K562 (cell line): Measurements from ENCODE around the gene ZKSCAN3. TPM values are rescaled to one million over a fixed set of nuclear protein-coding genes. Genes with fewer than 3 reads are reported as not detected.

Experiments used
- CBFA2T3 ChIP-seq: fragments of 450-650 bp; IDR thresholded peaks from 2 replicates; pipeline ENCODE4 v1.6.1; 2017
- E2F3 ChIP-seq: fragments of 250-450 bp; sonication (Bioruptor Pico); IDR thresholded peaks from 2 replicates; pipeline ENCODE4 v1.4.0; 2020; ENCODE audit warnings: mild to moderate bottlenecking
- ELF4 ChIP-seq: fragments of 450-650 bp; formaldehyde crosslinking; IDR thresholded peaks from 2 replicates; pipeline ENCODE4 v1.4.0; 2022; ENCODE audit warnings: missing genetic modification characterization
- ELK1 ChIP-seq: sonication (generic); formaldehyde crosslinking; IDR thresholded peaks from 2 replicates; pipeline ENCODE4 v1.8.1; 2022; ENCODE audit warnings: missing genetic modification reagents
- FIP1L1 ChIP-seq: fragments of 200-400 bp; formaldehyde crosslinking; IDR thresholded peaks from 2 replicates; pipeline ENCODE4 v1.6.1; 2018; ENCODE audit warnings: mild to moderate bottlenecking, low read depth, low read length; ENCODE audit not compliant: poor library complexity, severe bottlenecking
- FOXA1 ChIP-seq: fragments of 450-650 bp; IDR thresholded peaks from 2 replicates; pipeline ENCODE4 v1.6.1; 2016; ENCODE audit warnings: mild to moderate bottlenecking, borderline replicate concordance
- GTF2E2 ChIP-seq: fragments of 200-800 bp; sonication (Bioruptor generic); IDR thresholded peaks from 2 replicates; pipeline ENCODE4 v1.6.1; 2016; ENCODE audit warnings: missing genetic modification characterization, missing compliant biosample characterization
- HINFP ChIP-seq: fragments of 450-650 bp; conservative IDR thresholded peaks from 2 replicates; pipeline ENCODE4 v1.6.1; 2016; ENCODE audit warnings: missing genetic modification characterization, low read depth, mild to moderate bottlenecking, control low read depth, missing compliant biosample characterization
- KDM5B ChIP-seq: fragments of 200-600 bp; sonication (generic); IDR thresholded peaks from 2 replicates; pipeline ENCODE4 v1.6.1; 2012; ENCODE audit warnings: low read depth, mild to moderate bottlenecking, moderate library complexity, low read length, control low read depth, inconsistent platforms; ENCODE audit not compliant: insufficient replicate concordance
- MXI1 ChIP-seq: IDR thresholded peaks from 2 replicates; pipeline ENCODE4 v1.6.1; 2011; ENCODE audit warnings: low read depth, mild to moderate bottlenecking, improper control_type of control experiment, low read length
- NR3C1 ChIP-seq: sonication (generic); formaldehyde crosslinking; IDR thresholded peaks from 2 replicates; pipeline ENCODE4 v1.8.1; 2022; ENCODE audit warnings: missing genetic modification reagents
- PCBP2 ChIP-seq: fragments of 200-400 bp; formaldehyde crosslinking; IDR thresholded peaks from 2 replicates; pipeline ENCODE4 v1.6.1; 2018; ENCODE audit warnings: low read length, low read depth, mild to moderate bottlenecking, moderate library complexity; ENCODE audit not compliant: poor library complexity, severe bottlenecking
- PHF20 ChIP-seq: fragments of 450-650 bp; IDR thresholded peaks from 2 replicates; pipeline ENCODE4 v1.6.1; 2018; ENCODE audit not compliant: partially characterized antibody
- SMAD4 ChIP-seq: fragments of 250-450 bp; sonication (Bioruptor Pico); conservative IDR thresholded peaks from 2 replicates; pipeline ENCODE4 v1.8.0; 2021; ENCODE audit warnings: inconsistent platforms, mild to moderate bottlenecking, moderate library complexity
- TAF9B ChIP-seq: fragments of 450-650 bp; IDR thresholded peaks from 2 replicates; pipeline ENCODE4 v1.6.1; 2018; ENCODE audit warnings: mild to moderate bottlenecking; ENCODE audit not compliant: partially characterized antibody
- TEAD2 ChIP-seq: fragments of 450-650 bp; IDR thresholded peaks from 2 replicates; pipeline ENCODE4 v1.6.1; 2016; ENCODE audit warnings: missing genetic modification characterization, control low read depth, missing compliant biosample characterization
- TSHZ1 ChIP-seq: fragments of 250-450 bp; sonication (Bioruptor Pico); IDR thresholded peaks from 2 replicates; pipeline ENCODE4 v1.4.0; 2020; ENCODE audit warnings: mild to moderate bottlenecking, moderate library complexity
- YY1 ChIP-seq, 3 experiments: IDR thresholded peaks; 2 replicates each; pipeline ENCODE4 v1.6.1; 2011; ENCODE audit warnings: low read length in 2 of 3, mild to moderate bottlenecking in 2 of 3, moderate library complexity in 2 of 3, borderline replicate concordance in 1 of 3, control low read depth in 1 of 3, low read depth in 1 of 3; ENCODE audit not compliant: insufficient read depth in 3 of 3, insufficient replicate concordance in 2 of 3, control insufficient read depth in 1 of 3, insufficient read length in 1 of 3; ENCODE audit errors: extremely low read depth in 1 of 3
- ZBED1 ChIP-seq: IDR thresholded peaks from 2 replicates; pipeline ENCODE4 v1.6.1; 2014
- ZNF140 ChIP-seq: fragments of 250-450 bp; sonication (Bioruptor Pico); IDR thresholded peaks from 2 replicates; pipeline ENCODE4 v1.8.0; 2021; ENCODE audit warnings: moderate library complexity, mild to moderate bottlenecking, inconsistent platforms
- ZNF23 ChIP-seq: fragments of 250-450 bp; sonication (Bioruptor Pico); IDR thresholded peaks from 2 replicates; pipeline ENCODE4 v1.4.0; 2020; ENCODE audit warnings: mild to moderate bottlenecking
- ZNF436 ChIP-seq: fragments of 250-450, 450-650 bp; sonication (Bioruptor Pico); formaldehyde crosslinking; IDR thresholded peaks from 2 replicates; pipeline ENCODE4 v1.7.0; 2020; ENCODE audit warnings: mild to moderate bottlenecking
- ZNF586 ChIP-seq: fragments of 450-650 bp; formaldehyde crosslinking; conservative IDR thresholded peaks from 2 replicates; pipeline ENCODE4 v1.4.0; 2020; ENCODE audit warnings: mild to moderate bottlenecking, moderate library complexity
- polyA plus RNA-seq, 8 experiments: library from polyadenylated mRNA; depleted of rRNA in 4 of 8; stranded (reverse) in 5 of 8; unstranded in 3 of 8; fragments of >200 nt; fragmentation: Nextera tagmentation in 2 of 8; fragmentation: Illumina TruSeq in 1 of 8; extraction: Ambion mirVana in 2 of 8; extraction: Trizol in 1 of 8; gene quantifications; 2 replicates each; pipeline versions ENCODE4 v1.2.1 to v1.2.3, GENCODE V29; 2011 to 2014; ENCODE audit warnings: inconsistent platforms in 1 of 8, missing spikeins in 1 of 8
- total RNA-seq, 7 experiments: library from RNA; depleted of rRNA in 6 of 7; stranded (reverse); fragments of >200 nt in 6 of 7; fragmentation: Illumina TruSeq in 2 of 7; extraction: Trizol in 2 of 7; gene quantifications; 2 replicates each; pipeline versions ENCODE4 v1.2.1 to v1.2.3, GENCODE V29; 2011 to 2021; ENCODE audit warnings: low replicate concordance in 1 of 7

The ZKSCAN3 gene
- total and polyA plus RNA-seq, 9 of the 15 experiments (the other 6 are each of a cell fraction or from before 2014, with no cell fraction given), result 3.0 to 12.4 (median 10.2) TPM

- no peak for TF ChIP-seq TSHZ1
- TF ChIP-seq ZNF140 (CRISPR knock-in tag), result no peak
- peak; percentile 82 for TF ChIP-seq TAF9B
- no peak for TF ChIP-seq MXI1
- TF ChIP-seq SMAD4 (CRISPR knock-in tag), result peak; percentile 84; the same call in 1 of the 2 replicates
- TF ChIP-seq PHF20, result peak; percentile 48
- no peak for TF ChIP-seq ELK1 (CRISPR knock-in tag)
- TF ChIP-seq CBFA2T3, result peak; percentile 48
- peak; percentile 86 for TF ChIP-seq KDM5B
- peak; percentile 99 for TF ChIP-seq GTF2E2 (tag)
- 0 out of 2 replicates have a peak, but pooled peaks have one; percentile 40 for TF ChIP-seq ZBED1
- 0 out of 2 replicates have a peak, but pooled peaks have one; percentile 40 for TF ChIP-seq ZNF23
- TF ChIP-seq ZNF586 (CRISPR knock-in tag), result no peak
- no peak for TF ChIP-seq E2F3 (CRISPR knock-in tag)
- no peak for TF ChIP-seq PCBP2
- TF ChIP-seq NR3C1, result no peak
- peak; percentile 91 for TF ChIP-seq FIP1L1
- peak; percentile 5; the same call in 1 of the 2 replicates for TF ChIP-seq ELF4 (CRISPR knock-in tag)
- peak in 2 of 3 experiments; percentile 75 to 90 for TF ChIP-seq YY1 (IDR thresholded peaks at IDR 0.05; ENCODE audit: borderline replicate concordance in 1 of 3, control insufficient read depth in 1 of 3, extremely low read depth in 1 of 3, insufficient read depth in 3 of 3, insufficient read length in 1 of 3, insufficient replicate concordance in 2 of 3, low read depth in 1 of 3, low read length in 2 of 3)
- TF ChIP-seq TEAD2 (tag), result no peak
- no peak for TF ChIP-seq FOXA1
- TF ChIP-seq HINFP (tag), result no peak
- TF ChIP-seq ZNF436, result peak; percentile 68
Observed at GRCh38 chr6:28335564-28336283, 14.0 kb upstream of the ZKSCAN3 start, which contains the start of gene ZSCAN31 (continued).
